Gastroesophageal sphincter (tissue), 4 donors: ENCODE measurements around the gene CEP162. TPM values are rescaled to one million over a fixed set of nuclear protein-coding genes. Genes with fewer than 3 reads are reported as not detected.

ENCODE experiments used
- ATAC-seq: fragments of 150-250 bp; one replicate; pipeline ENCODE4 v1.9.1; 2016; ENCODE audit warnings: mild to moderate bottlenecking, moderate library complexity
- H3K27ac ChIP-seq, 4 donors: fragments of 200-600 bp; sonication (generic) in 3 of 4; 1 replicate in 3 of 4; 2 replicates in 1 of 4; pipeline ENCODE4 v1.5.1; 2016 to 2019
- H3K27me3 ChIP-seq: fragments of 200-600 bp; sonication (generic); one replicate; pipeline ENCODE4 v1.5.1; 2019
- H3K36me3 ChIP-seq, 2 donors: fragments of 200-600 bp; sonication (generic); one replicate each; pipeline ENCODE4 v1.5.1; 2019; ENCODE audit warnings: control low read depth in 1 of 2
- H3K4me1 ChIP-seq, 3 donors: fragments of 200-600 bp; sonication (generic); 1 replicate in 2 of 3; 2 replicates in 1 of 3; pipeline ENCODE4 v1.5.1; 2016 to 2019; ENCODE audit warnings: control low read depth in 2 of 3
- H3K4me3 ChIP-seq, 2 donors: fragments of 200-600 bp; sonication (generic); one replicate each; pipeline ENCODE4 v1.5.1; 2019; ENCODE audit warnings: mild to moderate bottlenecking in 1 of 2, moderate library complexity in 1 of 2
- H3K9me3 ChIP-seq, 3 donors: fragments of 200-600 bp; sonication (generic); one replicate each; pipeline ENCODE4 v1.5.1; 2017 to 2019; ENCODE audit warnings: control low read depth in 2 of 3
- EP300 ChIP-seq: sonication (generic); formaldehyde crosslinking; IDR thresholded peaks from one replicate; pipeline ENCODE4 v1.6.1; 2017; ENCODE audit warnings: antibody characterized with exemption, mild to moderate bottlenecking
- POLR2A ChIP-seq, 2 donors: fragments of 450-650 bp; IDR thresholded peaks; one replicate each; pipeline ENCODE4 v1.6.1; 2017; ENCODE audit warnings: antibody characterized with exemption in 2 of 2, mild to moderate bottlenecking in 2 of 2, moderate library complexity in 1 of 2
- POLR2AphosphoS5 ChIP-seq: sonication (generic); formaldehyde crosslinking; IDR thresholded peaks from one replicate; pipeline ENCODE4 v1.6.1; 2017; ENCODE audit warnings: antibody characterized with exemption
- WGBS, 2 donors: methylation state at CpG; one replicate each; pipeline ENCODE4 v1.1.5; 2018; ENCODE audit warnings: low coverage in 1 of 2; 5-methylcytosine and 5-hydroxymethylcytosine counted together
- total RNA-seq, 4 donors: library from RNA; depleted of rRNA; stranded (reverse); fragments of >200 nt; gene quantifications; one replicate each; pipeline ENCODE4 v1.1.0, GENCODE V29; 2016
- TF ChIP-seq, protein P1 (sequence below), 4 experiments: fragments of 200-600 bp in 2 of 4; fragments of 450-650 bp in 2 of 4; sonication (generic) in 1 of 4; IDR thresholded peaks; one replicate each; pipeline ENCODE4 v1.5.1; 2017 to 2019; ENCODE audit warnings: antibody characterized with exemption in 4 of 4, mild to moderate bottlenecking in 2 of 4, moderate library complexity in 2 of 4

CEP162 gene
- total RNA-seq, 4 donors from 2014 or later = 5.2 to 19.0 (median 9.5) TPM

DNA sequence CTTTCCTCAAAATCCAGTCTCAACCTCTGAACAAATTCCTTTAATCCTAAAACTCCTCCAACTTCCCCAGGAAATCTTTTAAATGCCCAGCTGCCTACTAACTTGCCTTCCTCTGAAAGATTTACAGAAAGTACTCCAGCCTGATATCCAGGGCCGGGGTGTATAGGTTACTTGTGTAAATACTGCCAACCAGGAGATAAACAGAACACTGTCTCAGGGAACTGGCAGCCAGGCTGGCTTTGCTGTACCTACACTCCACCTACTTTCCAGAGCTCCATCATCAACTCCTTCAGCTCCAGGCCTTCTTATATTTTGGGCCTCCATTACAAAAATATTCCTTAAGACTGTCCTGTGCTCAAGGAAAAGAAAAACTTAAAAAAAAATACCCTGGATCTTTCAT is 85.9 kb downstream of the CEP162 start:
- H3K9me3 ChIP-seq = no peaks in the 10 kb centered on the region
- TF ChIP-seq POLR2AphosphoS5 = no peak
- no peak for TF ChIP-seq EP300
- TF ChIP-seq, protein P1, sequence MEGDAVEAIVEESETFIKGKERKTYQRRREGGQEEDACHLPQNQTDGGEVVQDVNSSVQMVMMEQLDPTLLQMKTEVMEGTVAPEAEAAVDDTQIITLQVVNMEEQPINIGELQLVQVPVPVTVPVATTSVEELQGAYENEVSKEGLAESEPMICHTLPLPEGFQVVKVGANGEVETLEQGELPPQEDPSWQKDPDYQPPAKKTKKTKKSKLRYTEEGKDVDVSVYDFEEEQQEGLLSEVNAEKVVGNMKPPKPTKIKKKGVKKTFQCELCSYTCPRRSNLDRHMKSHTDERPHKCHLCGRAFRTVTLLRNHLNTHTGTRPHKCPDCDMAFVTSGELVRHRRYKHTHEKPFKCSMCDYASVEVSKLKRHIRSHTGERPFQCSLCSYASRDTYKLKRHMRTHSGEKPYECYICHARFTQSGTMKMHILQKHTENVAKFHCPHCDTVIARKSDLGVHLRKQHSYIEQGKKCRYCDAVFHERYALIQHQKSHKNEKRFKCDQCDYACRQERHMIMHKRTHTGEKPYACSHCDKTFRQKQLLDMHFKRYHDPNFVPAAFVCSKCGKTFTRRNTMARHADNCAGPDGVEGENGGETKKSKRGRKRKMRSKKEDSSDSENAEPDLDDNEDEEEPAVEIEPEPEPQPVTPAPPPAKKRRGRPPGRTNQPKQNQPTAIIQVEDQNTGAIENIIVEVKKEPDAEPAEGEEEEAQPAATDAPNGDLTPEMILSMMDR (IDR thresholded peaks at IDR 0.05) = no peak
- no peak for TF ChIP-seq POLR2A (IDR thresholded peaks at IDR 0.05)
- 63% methylated on average over 1 of the region's 1 CpG; no CpG with 5 or more reads in 1 of the 2 donors for WGBS, 2 donors
- no peak overlapping the region for H3K27ac ChIP-seq
- H3K27me3 ChIP-seq = no peaks in the 10 kb centered on the region
- peaks cover 0 to 39% of the 10 kb centered on the region in 2 donors for H3K36me3 ChIP-seq
- no peak overlapping the region for H3K4me3 ChIP-seq
- no peaks in the 10 kb centered on the region for H3K4me1 ChIP-seq
- no peak for ATAC-seq

DNA sequence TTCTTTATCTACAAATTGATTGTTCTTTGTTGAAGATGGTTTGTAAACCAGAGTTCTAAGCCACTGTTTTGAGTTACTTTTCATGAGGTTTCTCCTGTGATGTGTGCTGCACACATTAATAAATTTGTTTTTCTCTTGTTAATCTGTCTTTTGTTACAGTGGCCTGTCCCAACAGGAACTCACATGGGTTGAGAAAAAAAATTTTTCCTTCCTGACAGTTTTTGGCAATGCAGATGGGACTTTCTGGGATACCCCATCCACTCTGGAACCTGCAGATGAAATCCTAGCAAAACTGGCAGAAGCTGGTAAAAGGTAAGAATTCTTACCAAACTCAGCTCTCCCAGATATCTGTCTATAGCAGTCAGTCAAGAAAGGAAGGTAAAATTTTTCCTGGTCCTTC is 88.1 kb downstream of the CEP162 start:
- H3K27ac ChIP-seq = no peak overlapping the region
- no peaks in the 10 kb centered on the region for H3K9me3 ChIP-seq
- no peaks in the 10 kb centered on the region for H3K4me1 ChIP-seq
- TF ChIP-seq, protein P1 (IDR thresholded peaks at IDR 0.05) = no peak
- TF ChIP-seq EP300 = no peak
- no peak for TF ChIP-seq POLR2A (IDR thresholded peaks at IDR 0.05)
- TF ChIP-seq POLR2AphosphoS5 = no peak
- H3K36me3 ChIP-seq = peaks cover 0 to 47% of the 10 kb centered on the region in 2 donors
- H3K4me3 ChIP-seq = no peak overlapping the region
- no peak for ATAC-seq
- H3K27me3 ChIP-seq = no peaks in the 10 kb centered on the region

DNA sequence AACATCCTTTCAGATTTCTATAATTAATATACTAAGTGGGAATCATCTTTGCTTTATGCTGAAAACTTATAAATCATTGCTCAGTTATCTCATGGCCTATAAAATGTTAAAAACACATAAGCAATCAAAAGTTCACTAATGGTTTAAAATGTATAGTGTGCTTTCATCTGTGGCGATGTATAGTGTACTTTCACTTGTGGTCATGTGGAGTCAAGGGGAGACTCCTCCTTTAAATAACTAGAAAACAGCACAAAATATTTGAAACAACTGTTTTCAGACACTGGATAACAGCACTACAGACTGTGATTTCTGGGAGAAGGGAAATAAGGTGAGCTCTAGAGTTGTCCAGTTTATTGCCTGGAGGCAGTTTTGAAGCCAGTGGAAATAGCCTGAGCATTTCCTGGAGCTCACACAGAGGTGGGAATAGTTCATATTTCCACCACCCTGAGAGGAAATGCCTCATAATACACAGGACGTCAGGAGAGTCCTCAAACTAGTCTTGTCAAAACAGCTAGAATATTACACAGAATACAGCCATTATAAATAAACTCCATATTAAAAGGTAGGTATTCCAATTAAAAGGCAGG is 89.4 kb downstream of the CEP162 start:
- Histone ChIP-seq H3K27ac (no peak overlapping the region), H3K4me3 (no peak overlapping the region), H3K36me3 (peaks cover 0 to 59% of the 10 kb centered on the region in 2 donors), H3K9me3 (peaks cover 0 to 9% (median 0%) of the 10 kb centered on the region in 3 donors), H3K4me1 (no peaks in the 10 kb centered on the region), H3K27me3 (no peaks in the 10 kb centered on the region)
- TF ChIP-seq POLR2A (IDR thresholded peaks at IDR 0.05) = no peak
- TF ChIP-seq, protein P1 (IDR thresholded peaks at IDR 0.05) = no peak
- no peak for TF ChIP-seq EP300
- no peak for TF ChIP-seq POLR2AphosphoS5
- ATAC-seq = no peak
- whole genome bisulfite sequencing, 2 donors = 80 to 100% methylated on average over 1 to 2 of the region's 2 CpGs

DNA sequence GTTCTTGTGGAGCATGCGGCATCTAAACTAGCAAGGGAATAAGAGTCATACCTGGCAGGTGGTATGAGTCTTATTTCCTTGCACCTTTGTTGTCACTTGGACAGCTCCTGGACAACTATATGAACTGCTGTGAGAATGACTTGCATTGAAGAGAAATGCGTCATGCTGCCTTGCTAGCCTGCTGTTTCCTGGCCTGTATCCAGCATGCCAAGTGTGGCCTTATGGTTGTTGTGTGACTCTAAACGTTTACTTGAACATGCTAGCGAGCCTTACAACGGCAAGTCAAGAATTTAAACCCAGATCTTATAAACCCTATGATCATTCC is 90.4 kb downstream of the CEP162 start:
- Histone ChIP-seq H3K9me3 (peaks cover 0 to 9% (median 0%) of the 10 kb centered on the region in 3 donors), H3K4me1 (no peaks in the 10 kb centered on the region), H3K4me3 (no peak overlapping the region), H3K27ac (no peak overlapping the region), H3K36me3 (peaks cover 0 to 63% of the 10 kb centered on the region in 2 donors), H3K27me3 (no peaks in the 10 kb centered on the region)
- WGBS, 2 donors = 56 to 72% methylated on average over 4 to 5 of the region's 5 CpGs
- ATAC-seq = no peak
- TF ChIP-seq POLR2AphosphoS5 = no peak
- no peak for TF ChIP-seq EP300
- TF ChIP-seq, protein P1 (IDR thresholded peaks at IDR 0.05) = no peak
- no peak for TF ChIP-seq POLR2A (IDR thresholded peaks at IDR 0.05)

DNA sequence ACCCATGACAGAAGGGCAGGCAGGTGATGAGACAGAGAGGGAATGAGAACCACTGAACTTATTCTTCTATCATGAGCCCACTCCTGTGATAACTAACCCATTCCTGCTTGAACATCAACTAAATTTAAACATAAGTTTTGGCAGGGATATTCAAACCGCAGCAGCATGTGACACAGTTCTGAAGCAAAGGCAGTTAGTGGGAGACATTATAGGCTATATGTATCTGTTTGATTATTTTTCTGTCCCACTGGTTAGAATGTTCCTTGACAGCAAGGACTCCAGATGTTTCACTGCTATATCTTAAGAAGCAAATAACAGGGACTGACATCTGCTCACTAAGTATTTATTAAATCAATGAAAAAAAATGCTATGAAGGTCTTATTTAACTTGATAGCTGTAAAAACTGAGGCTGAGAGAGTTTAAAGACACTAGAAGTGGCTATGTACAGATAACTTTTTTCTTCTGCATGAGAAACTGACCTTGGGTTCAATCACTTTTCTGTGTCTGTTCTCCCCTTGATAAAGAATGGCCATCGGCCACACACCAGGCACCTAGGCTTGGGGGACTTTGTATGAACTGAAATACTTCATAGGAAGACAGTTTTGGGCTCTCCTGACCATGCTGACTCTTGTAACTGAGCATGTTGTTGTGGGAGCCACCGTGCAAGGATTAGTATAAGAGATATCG is 90.9 kb downstream of the CEP162 start:
- H3K4me1 ChIP-seq = no peaks in the 10 kb centered on the region
- peaks cover 0 to 63% of the 10 kb centered on the region in 2 donors for H3K36me3 ChIP-seq
- H3K9me3 ChIP-seq = peaks cover 0 to 9% (median 0%) of the 10 kb centered on the region in 3 donors
- H3K27ac ChIP-seq = no peak overlapping the region
- ATAC-seq = no peak
- no peaks in the 10 kb centered on the region for H3K27me3 ChIP-seq
- no peak for TF ChIP-seq EP300
- TF ChIP-seq, protein P1 (IDR thresholded peaks at IDR 0.05) = no peak
- TF ChIP-seq POLR2AphosphoS5 = no peak
- TF ChIP-seq POLR2A (IDR thresholded peaks at IDR 0.05) = no peak
- WGBS, 2 donors = 60 to 75% methylated on average over 1 to 4 of the region's 4 CpGs
- no peak overlapping the region for H3K4me3 ChIP-seq
